OCI-LY1 (cell line): Measurements from ENCODE around the gene ZNF467.

Experiments
- CTCF ChIP-seq: fragments of 200-600 bp; sonication (generic), shearing (Covaris generic); IDR thresholded peaks from 2 replicates; pipeline ENCODE4 v1.5.1; 2017; ENCODE audit warnings: mild to moderate bottlenecking, antibody characterized with exemption, low read length, moderate library complexity, mixed read lengths
- EZH2 ChIP-seq: fragments of 200-600 bp; sonication (generic), shearing (Covaris generic); IDR thresholded peaks from 2 replicates; pipeline ENCODE4 v1.8.0; 2017; ENCODE audit warnings: borderline replicate concordance, mixed run types, mild to moderate bottlenecking, antibody characterized with exemption, low read length, moderate library complexity, mixed read lengths

GRCh38 chr7:149780636-149781419 lies 7.4 kb upstream of the ZNF467 start:
- TF ChIP-seq CTCF (no peak), EZH2 (no peak)
